Testis (tissue), 3 donors: ENCODE measurements around the gene CGB5. TPM values are rescaled to one million over a fixed set of nuclear protein-coding genes. Genes with fewer than 3 reads are reported as not detected.
"Not testable (repeated sequence)": the region's sequence is repeated elsewhere in the genome, so short reads cannot be mapped to it uniquely, and the experiment has no call there.

Experiments
- DNase-seq: peaks from one replicate; pipeline ENCODE4 v3.0.0-alpha.2; 2019
- H3K27ac ChIP-seq, 2 donors: fragments of 200-600 bp; sonication (generic); one replicate each; pipeline ENCODE4 v1.5.1; 2019
- H3K27me3 ChIP-seq: fragments of 200-600 bp; sonication (generic); one replicate; pipeline ENCODE4 v1.5.1; 2019
- H3K36me3 ChIP-seq: fragments of 200-600 bp; sonication (generic); one replicate; pipeline ENCODE4 v1.5.1; 2017; ENCODE audit warnings: low read depth; ENCODE audit errors: missing control alignments
- H3K4me1 ChIP-seq: fragments of 200-600 bp; sonication (generic); one replicate; pipeline ENCODE4 v1.5.1; 2019
- H3K4me3 ChIP-seq, 2 donors: fragments of 200-600 bp; sonication (generic); one replicate each; pipeline ENCODE4 v1.5.1; 2017 to 2019
- H3K9me3 ChIP-seq: fragments of 200-600 bp; sonication (generic); one replicate; pipeline ENCODE4 v1.5.1; 2017
- CTCF ChIP-seq, 3 experiments: fragments of 450-650 bp in 2 of 3; fragments of 200-600 bp in 1 of 3; sonication (generic) in 1 of 3; IDR thresholded peaks; one replicate each; pipeline ENCODE4 v1.5.1; 2016 to 2019; ENCODE audit warnings: antibody characterized with exemption in 3 of 3, mild to moderate bottlenecking in 2 of 3, moderate library complexity in 1 of 3
- POLR2A ChIP-seq: fragments of 450-650 bp; IDR thresholded peaks from one replicate; pipeline ENCODE4 v1.6.1; 2017; ENCODE audit warnings: antibody characterized with exemption, mild to moderate bottlenecking, moderate library complexity
- WGBS, 2 donors: methylation state at CpG; one replicate each; pipeline ENCODE4 v1.1.5; 2018; 5-methylcytosine and 5-hydroxymethylcytosine counted together
- intact Hi-C: fragments of 100-400 bp; cut with DNase I; formaldehyde crosslinking; loops from one replicate; pipeline ENCODE4 v1.15.1; 2023; ENCODE audit warnings: low total_unique reads
- polyA plus RNA-seq: library from polyadenylated mRNA; stranded (reverse); fragments of 350-450 nt; fragmentation: Illumina TruSeq; extraction: RNeasy Lipid Tissue Mini Kit (QIAGEN cat#74804); gene quantifications from one replicate; pipeline ENCODE4 v1.2.3, GENCODE V29; 2014; ENCODE audit warnings: low read depth, low replicate concordance; ENCODE audit not compliant: insufficient read depth
- total RNA-seq, 2 donors: library from RNA; depleted of rRNA; stranded (reverse); fragments of >200 nt; gene quantifications; one replicate each; pipeline ENCODE4 v1.2.3, GENCODE V29; 2016

Gene CGB5
- total and polyA plus RNA-seq, 3 donors from 2014 or later: 2.4 TPM; not detected in 2

- Histone ChIP-seq H3K4me3 (peak overlapping the region; percentile 31 to 59), H3K36me3 (no peaks in the 10 kb centered on the region), H3K27ac (no peak overlapping the region), H3K27me3 (no peaks in the 10 kb centered on the region), H3K4me1 (peaks cover 16% of the 10 kb centered on the region), H3K9me3 (no peaks in the 10 kb centered on the region)
- DNase-seq: peak; percentile 30
- WGBS, 2 donors: 2 to 3% methylated on average over 8 to 62 of the region's 62 CpGs
- TF ChIP-seq CTCF (IDR thresholded peaks at IDR 0.05) (peak; percentile 5 to 32 (median 8)), POLR2A (no peak)
- intact Hi-C loops: no loop called here
These were observed 25.8 kb upstream of the CGB5 start for GRCh38 chr19:49017666-49018351.

GRCh38 chr19:49018388-49019241 lies 25.0 kb upstream of the CGB5 start:
- DNase-seq, intact Hi-C loops: not testable (repeated sequence)
- 4 to 5% methylated on average over 26 to 50 of the region's 50 CpGs for WGBS, 2 donors

GRCh38 chr19:49019242-49019932 lies 24.3 kb upstream of the CGB5 start:
- Histone ChIP-seq H3K27me3 (no peaks in the 10 kb centered on the region), H3K27ac (no peak overlapping the region), H3K36me3 (no peaks in the 10 kb centered on the region), H3K9me3 (no peaks in the 10 kb centered on the region), H3K4me3 (peak overlapping the region; percentile 31 to 59), H3K4me1 (peaks cover 16% of the 10 kb centered on the region)
- WGBS, 2 donors: 12 to 16% methylated on average over 34 to 39 of the region's 41 CpGs
- no peak for TF ChIP-seq POLR2A
- no peak for TF ChIP-seq CTCF (IDR thresholded peaks at IDR 0.05)
- peak; percentile 66 for DNase-seq
- intact Hi-C loops: no loop called here

More at GRCh38 chr19:49018388-49019241, 25.0 kb upstream of the CGB5 start:
- H3K4me3 ChIP-seq: peak overlapping the region; percentile 31 to 59
- not testable (repeated sequence) for H3K27ac ChIP-seq, H3K27me3 ChIP-seq, H3K9me3 ChIP-seq, H3K36me3 ChIP-seq
- H3K4me1 ChIP-seq: peaks cover 16% of the 10 kb centered on the region

GRCh38 chr19:49020342-49020741 lies 23.3 kb upstream of the CGB5 start:
- intact Hi-C loops: no loop called here
- Histone ChIP-seq H3K27me3 (no peaks in the 10 kb centered on the region), H3K9me3 (no peaks in the 10 kb centered on the region), H3K4me1 (peaks cover 16% of the 10 kb centered on the region), H3K36me3 (no peaks in the 10 kb centered on the region), H3K27ac (no peak overlapping the region), H3K4me3 (no peak overlapping the region)
- TF ChIP-seq POLR2A: no peak
- no peak for TF ChIP-seq CTCF (IDR thresholded peaks at IDR 0.05)
- WGBS, 2 donors: 44 to 49% methylated on average over 11 of the region's 11 CpGs
- DNase-seq: peak; percentile 38
